Keratinocyte (primary cell): Measurements from ENCODE around the gene PHOSPHO1. TPM values are rescaled to one million over a fixed set of nuclear protein-coding genes. Genes with fewer than 3 reads are reported as not detected.

Experiments used
- DNase-seq: peaks from one replicate; pipeline ENCODE4 v3.0.0-alpha.2; 2011; ENCODE audit warnings: low read depth, missing footprints, low spot score
- FAIRE-seq: peaks from 2 replicates; lab custom pipeline; 2011; peaks lifted over from hg19 to GRCh38; lab: Jason Lieb, UNC
- H2AFZ ChIP-seq: 2 replicates; pipeline ENCODE4 v1.6.0; 2012; ENCODE audit warnings: low read length, control low read depth, inconsistent platforms; ENCODE audit not compliant: control insufficient read depth
- H3K27ac ChIP-seq: 2 replicates; pipeline ENCODE4 v1.5.1; 2011; ENCODE audit warnings: low read length; ENCODE audit not compliant: control insufficient read depth, insufficient read depth
- H3K27me3 ChIP-seq: 3 replicates; pipeline ENCODE4 v1.6.0; 2011; ENCODE audit warnings: low read length; ENCODE audit not compliant: control insufficient read depth, insufficient read depth; ENCODE audit errors: extremely low read depth
- H3K36me3 ChIP-seq, 2 experiments: 2 replicates in 1 of 2; 3 replicates in 1 of 2; pipeline ENCODE4 v1.5.1; 2011; ENCODE audit warnings: low read length in 2 of 2, mild to moderate bottlenecking in 1 of 2; ENCODE audit not compliant: control insufficient read depth in 2 of 2, insufficient read depth in 2 of 2; ENCODE audit errors: extremely low read depth in 1 of 2
- H3K4me1 ChIP-seq: 3 replicates; pipeline ENCODE4 v1.5.1; 2011; ENCODE audit warnings: low read length; ENCODE audit not compliant: control insufficient read depth, insufficient read depth; ENCODE audit errors: extremely low read depth
- H3K4me2 ChIP-seq: 3 replicates; pipeline ENCODE4 v1.6.0; 2011; ENCODE audit warnings: low read depth, low read length; ENCODE audit not compliant: control insufficient read depth, insufficient read depth; ENCODE audit errors: extremely low read depth
- H3K4me3 ChIP-seq, 3 experiments: fragments of 200-600 bp in 1 of 3; sonication (generic) in 1 of 3; 2 replicates in 2 of 3; 3 replicates in 1 of 3; pipeline ENCODE4 v1.5.1; 2011 to 2016; ENCODE audit warnings: low read length in 3 of 3, mild to moderate bottlenecking in 3 of 3, control low read depth in 2 of 3, inconsistent platforms in 1 of 3, low read depth in 1 of 3, mixed read lengths in 1 of 3, mixed run types in 1 of 3, moderate library complexity in 1 of 3; ENCODE audit not compliant: control insufficient read depth in 2 of 3, insufficient read depth in 2 of 3; ENCODE audit errors: extremely low read depth in 1 of 3
- H3K79me2 ChIP-seq: 2 replicates; pipeline ENCODE4 v1.6.0; 2012; ENCODE audit warnings: low read length; ENCODE audit not compliant: control insufficient read depth, insufficient read depth
- H3K9ac ChIP-seq: 3 replicates; pipeline ENCODE4 v1.6.0; 2011; ENCODE audit warnings: low read length; ENCODE audit not compliant: control insufficient read depth, insufficient read depth; ENCODE audit errors: extremely low read depth
- H3K9me1 ChIP-seq: 3 replicates; pipeline ENCODE4 v1.6.0; 2011; ENCODE audit warnings: low read length; ENCODE audit not compliant: control insufficient read depth, insufficient read depth; ENCODE audit errors: extremely low read depth
- H3K9me3 ChIP-seq: 2 replicates; pipeline ENCODE4 v1.5.1; 2012; ENCODE audit warnings: low read depth, low read length; ENCODE audit not compliant: control insufficient read depth
- H4K20me1 ChIP-seq: 3 replicates; pipeline ENCODE4 v1.6.0; 2011; ENCODE audit warnings: low read length; ENCODE audit not compliant: control insufficient read depth, insufficient read depth; ENCODE audit errors: extremely low read depth
- EZH2 ChIP-seq: IDR thresholded peaks from one replicate; pipeline ENCODE4 v1.6.1; 2012; ENCODE audit warnings: inconsistent platforms, mild to moderate bottlenecking, low read length, moderate library complexity
- dilution Hi-C: fragments of 300-500 bp; cut with MboI; formaldehyde crosslinking; loops from one replicate; pipeline ENCODE4 v1.7.0; 2020; ENCODE audit warnings: low sequenced_read_pairs; ENCODE audit not compliant: extremely low pct_ligation_motif_present
- polyA plus RNA-seq, 5 experiments: library from polyadenylated mRNA; depleted of rRNA in 3 of 5; stranded (reverse) in 3 of 5; stranded (forward) in 1 of 5; unstranded in 1 of 5; fragments of >200 nt; gene quantifications; 1 replicate in 1 of 5; 2 replicates in 3 of 5; 3 replicates in 1 of 5; pipeline versions ENCODE4 v1.2.1 to v1.2.3, GENCODE V29; 2011 to 2012; ENCODE audit warnings: missing spikeins in 2 of 5, low read depth in 1 of 5, low replicate concordance in 1 of 5
- TF ChIP-seq, protein P1 (sequence below), 3 experiments: IDR thresholded peaks in 1 of 3; conservative IDR thresholded peaks in 1 of 3; optimal IDR thresholded peaks in 1 of 3; 2 replicates in 2 of 3; 3 replicates in 1 of 3; pipeline versions ENCODE3 to v1.5.1; 2011; ENCODE audit warnings: low read length in 3 of 3, mild to moderate bottlenecking in 3 of 3, moderate library complexity in 2 of 3, control low read depth in 1 of 3, inconsistent platforms in 1 of 3; ENCODE audit not compliant: insufficient read depth in 2 of 3; ENCODE audit errors: extremely low read depth in 1 of 3

The PHOSPHO1 gene
- polyA plus RNA-seq, 1 donor (not counting 4 experiments of a cell fraction or from before 2014, with no cell fraction given): 0.04 TPM

- FAIRE-seq (no peak), DNase-seq (no peak)
- TF ChIP-seq, protein P1, sequence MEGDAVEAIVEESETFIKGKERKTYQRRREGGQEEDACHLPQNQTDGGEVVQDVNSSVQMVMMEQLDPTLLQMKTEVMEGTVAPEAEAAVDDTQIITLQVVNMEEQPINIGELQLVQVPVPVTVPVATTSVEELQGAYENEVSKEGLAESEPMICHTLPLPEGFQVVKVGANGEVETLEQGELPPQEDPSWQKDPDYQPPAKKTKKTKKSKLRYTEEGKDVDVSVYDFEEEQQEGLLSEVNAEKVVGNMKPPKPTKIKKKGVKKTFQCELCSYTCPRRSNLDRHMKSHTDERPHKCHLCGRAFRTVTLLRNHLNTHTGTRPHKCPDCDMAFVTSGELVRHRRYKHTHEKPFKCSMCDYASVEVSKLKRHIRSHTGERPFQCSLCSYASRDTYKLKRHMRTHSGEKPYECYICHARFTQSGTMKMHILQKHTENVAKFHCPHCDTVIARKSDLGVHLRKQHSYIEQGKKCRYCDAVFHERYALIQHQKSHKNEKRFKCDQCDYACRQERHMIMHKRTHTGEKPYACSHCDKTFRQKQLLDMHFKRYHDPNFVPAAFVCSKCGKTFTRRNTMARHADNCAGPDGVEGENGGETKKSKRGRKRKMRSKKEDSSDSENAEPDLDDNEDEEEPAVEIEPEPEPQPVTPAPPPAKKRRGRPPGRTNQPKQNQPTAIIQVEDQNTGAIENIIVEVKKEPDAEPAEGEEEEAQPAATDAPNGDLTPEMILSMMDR (optimal IDR thresholded peaks at IDR 0.05 in 1 of 3, IDR thresholded peaks at IDR 0.05 in 1 of 3, conservative IDR thresholded peaks at IDR 0.05 in 1 of 3; ENCODE audit: extremely low read depth in 1 of 3, insufficient read depth in 2 of 3, low read length in 3 of 3): no peak
- no peak for TF ChIP-seq EZH2
- Histone ChIP-seq H3K4me2 (no peak overlapping the region), H3K36me3 (no peaks in the 10 kb centered on the region), H3K79me2 (no peaks in the 10 kb centered on the region), H3K4me1 (peaks cover 8% of the 10 kb centered on the region), H3K9me3 (no peaks in the 10 kb centered on the region), H3K9ac (no peak overlapping the region), H2AFZ (no peak overlapping the region), H3K27ac (no peak overlapping the region), H3K4me3 (no peak overlapping the region), H3K9me1 (no peaks in the 10 kb centered on the region), H3K27me3 (no peaks in the 10 kb centered on the region), H4K20me1 (no peaks in the 10 kb centered on the region)
- dilution Hi-C loops: no loop called here
Measured at GRCh38 chr17:49269356-49269755, 38.8 kb upstream of the PHOSPHO1 start.

DNA sequence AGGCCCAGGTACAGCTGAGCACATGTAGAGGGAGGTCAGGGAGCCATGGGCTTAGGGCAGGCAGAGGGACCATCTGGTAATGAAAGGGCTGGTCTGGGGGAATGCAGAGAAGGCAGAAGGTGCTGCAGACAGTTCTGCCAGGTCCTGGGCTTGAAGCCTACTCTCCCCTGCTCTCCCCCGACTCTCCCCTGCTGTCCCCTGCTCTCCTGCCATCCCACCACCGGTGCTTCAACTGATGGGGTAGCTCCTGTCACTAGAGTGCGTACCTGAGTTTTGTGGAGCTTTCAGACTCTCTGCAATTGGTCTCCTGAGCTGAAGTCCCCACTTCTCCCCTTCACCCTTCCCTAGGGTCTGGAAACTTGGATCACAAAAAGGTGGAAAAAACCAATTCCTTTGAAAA, 37.3 kb upstream of the PHOSPHO1 start:
- H3K9me3 ChIP-seq: no peaks in the 10 kb centered on the region
- no peak overlapping the region for H3K27ac ChIP-seq
- DNase-seq (no peak), FAIRE-seq (no peak)
- H3K79me2 ChIP-seq: no peaks in the 10 kb centered on the region
- H3K9ac ChIP-seq: no peak overlapping the region
- H3K36me3 ChIP-seq: no peaks in the 10 kb centered on the region
- peaks cover 8% of the 10 kb centered on the region for H3K4me1 ChIP-seq
- dilution Hi-C loops: no loop called here
- H4K20me1 ChIP-seq: no peaks in the 10 kb centered on the region
- H3K27me3 ChIP-seq: no peaks in the 10 kb centered on the region
- H2AFZ ChIP-seq: no peak overlapping the region
- H3K4me2 ChIP-seq: no peak overlapping the region
- H3K4me3 ChIP-seq: no peak overlapping the region
- no peaks in the 10 kb centered on the region for H3K9me1 ChIP-seq
- no peak for TF ChIP-seq EZH2
- TF ChIP-seq, protein P1 (optimal IDR thresholded peaks at IDR 0.05 in 1 of 3, IDR thresholded peaks at IDR 0.05 in 1 of 3, conservative IDR thresholded peaks at IDR 0.05 in 1 of 3; ENCODE audit: extremely low read depth in 1 of 3, insufficient read depth in 2 of 3, low read length in 3 of 3): no peak
